ENCODE results near the gene MYO5A.

MYO5A gene

GRCh38 chr15:52523192-52523591 lies 5.5 kb downstream of the MYO5A start:
- no peak overlapping the region for H3K4me3 ChIP-seq (ENCODE audit: insufficient read depth, low read length, poor library complexity, severe bottlenecking)
- peaks cover 7% of the 10 kb centered on the region for H3K79me2 ChIP-seq (ENCODE audit: insufficient read depth, low read length)
- H3K9me3 ChIP-seq (ENCODE audit: insufficient read depth, low read length) = no peaks in the 10 kb centered on the region
- no peaks in the 10 kb centered on the region for H3K9me2 ChIP-seq (replicated peaks; ENCODE audit: insufficient read depth, low read length)
- H3K27me3 ChIP-seq (ENCODE audit: low read length) = no peaks in the 10 kb centered on the region
- H3K27ac ChIP-seq (ENCODE audit: low read depth, low read length) = no peak overlapping the region
- no peak overlapping the region for H2AFZ ChIP-seq (ENCODE audit: low read depth, low read length, severe bottlenecking)
- TF ChIP-seq CTCF (IDR thresholded peaks at IDR 0.05; ENCODE audit: insufficient read depth, low read length, poor library complexity, severe bottlenecking) (no peak), EZH2phosphoT487 (conservative IDR thresholded peaks at IDR 0.05; ENCODE audit: low read length) (no peak)
- H4K20me1 ChIP-seq (ENCODE audit: low read depth, low read length) = no peaks in the 10 kb centered on the region; the same call in 1 of the 2 replicates
- no peak overlapping the region for H3K9ac ChIP-seq (ENCODE audit: low read length)
- no peaks in the 10 kb centered on the region for H3F3A ChIP-seq (ENCODE audit: insufficient read depth)
- H3K4me2 ChIP-seq (ENCODE audit: low read depth, low read length, poor library complexity, severe bottlenecking) = no peak overlapping the region
- no peaks in the 10 kb centered on the region for H3K36me3 ChIP-seq (ENCODE audit: low read length)

DNA sequence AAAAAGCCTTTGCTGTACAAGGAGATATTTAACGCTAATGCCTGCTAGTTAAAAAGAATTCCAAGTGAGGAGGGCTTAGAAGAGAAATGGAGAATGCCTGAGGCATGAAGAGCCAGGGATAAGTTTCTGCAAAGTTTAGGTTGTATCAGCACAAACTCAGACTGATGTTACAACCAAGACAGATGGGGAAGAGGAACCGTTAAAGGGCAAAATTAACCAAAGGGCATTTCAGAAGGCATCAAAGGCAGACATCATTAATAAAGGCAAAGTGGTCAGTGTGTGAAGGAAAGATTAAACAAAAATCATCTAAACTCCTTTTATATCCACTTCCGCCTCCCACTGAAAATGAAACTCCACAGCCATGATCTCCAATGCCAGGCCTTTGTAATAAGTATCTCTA lies 7.0 kb downstream of the MYO5A start:
- no peak overlapping the region for H3K9ac ChIP-seq (ENCODE audit: low read length)
- no peak overlapping the region for H3K27ac ChIP-seq (ENCODE audit: low read depth, low read length)
- peaks cover 5% of the 10 kb centered on the region for H4K20me1 ChIP-seq (ENCODE audit: low read depth, low read length)
- no peaks in the 10 kb centered on the region for H3K36me3 ChIP-seq (ENCODE audit: low read length)
- TF ChIP-seq EZH2phosphoT487 (conservative IDR thresholded peaks at IDR 0.05; ENCODE audit: low read length) (no peak), CTCF (IDR thresholded peaks at IDR 0.05; ENCODE audit: insufficient read depth, low read length, poor library complexity, severe bottlenecking) (no peak)
- no peak overlapping the region for H3K4me3 ChIP-seq (ENCODE audit: insufficient read depth, low read length, poor library complexity, severe bottlenecking)
- no peaks in the 10 kb centered on the region for H3K9me2 ChIP-seq (replicated peaks; ENCODE audit: insufficient read depth, low read length)
- H2AFZ ChIP-seq (ENCODE audit: low read depth, low read length, severe bottlenecking) = no peak overlapping the region
- no peaks in the 10 kb centered on the region for H3K9me3 ChIP-seq (ENCODE audit: insufficient read depth, low read length)
- H3K79me2 ChIP-seq (ENCODE audit: insufficient read depth, low read length) = peaks cover 7% of the 10 kb centered on the region
- no peak overlapping the region for H3K4me2 ChIP-seq (ENCODE audit: low read depth, low read length, poor library complexity, severe bottlenecking)
- H3F3A ChIP-seq (ENCODE audit: insufficient read depth) = no peaks in the 10 kb centered on the region
- no peaks in the 10 kb centered on the region for H3K27me3 ChIP-seq (ENCODE audit: low read length)

DNA sequence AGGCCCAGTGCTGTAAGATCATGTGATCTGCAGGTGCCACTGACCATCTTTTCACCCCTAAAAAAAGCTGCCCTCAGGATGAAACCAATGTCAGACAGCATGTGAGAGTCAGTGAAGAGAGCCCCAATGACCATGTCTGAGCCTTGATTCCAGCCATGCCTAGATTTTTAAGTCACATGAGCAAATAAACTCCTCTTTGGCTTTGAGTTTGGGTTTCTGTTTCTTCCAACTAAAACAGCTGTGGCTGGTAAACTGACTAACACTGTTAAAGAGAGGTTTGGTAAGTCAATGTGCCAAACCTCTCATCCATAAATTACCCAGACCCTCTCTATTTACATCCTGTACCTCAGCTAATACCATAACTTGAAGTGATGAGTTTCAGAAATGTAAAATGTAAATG lies 8.3 kb downstream of the MYO5A start:
- Histone ChIP-seq H3K79me2 (ENCODE audit: insufficient read depth, low read length) (peaks cover 7% of the 10 kb centered on the region), H3K36me3 (ENCODE audit: low read length) (no peaks in the 10 kb centered on the region), H3K27me3 (ENCODE audit: low read length) (no peaks in the 10 kb centered on the region), H2AFZ (ENCODE audit: low read depth, low read length, severe bottlenecking) (no peak overlapping the region), H4K20me1 (ENCODE audit: low read depth, low read length) (peaks cover 9% of the 10 kb centered on the region), H3K9me3 (ENCODE audit: insufficient read depth, low read length) (no peaks in the 10 kb centered on the region), H3K4me3 (ENCODE audit: insufficient read depth, low read length, poor library complexity, severe bottlenecking) (no peak overlapping the region), H3K4me2 (ENCODE audit: low read depth, low read length, poor library complexity, severe bottlenecking) (no peak overlapping the region), H3K27ac (ENCODE audit: low read depth, low read length) (no peak overlapping the region), H3K9ac (ENCODE audit: low read length) (no peak overlapping the region), H3F3A (ENCODE audit: insufficient read depth) (no peaks in the 10 kb centered on the region), H3K9me2 (replicated peaks; ENCODE audit: insufficient read depth, low read length) (no peaks in the 10 kb centered on the region)
- TF ChIP-seq CTCF (IDR thresholded peaks at IDR 0.05; ENCODE audit: insufficient read depth, low read length, poor library complexity, severe bottlenecking) = no peak
- TF ChIP-seq EZH2phosphoT487 (conservative IDR thresholded peaks at IDR 0.05; ENCODE audit: low read length) = no peak

All from SU-DHL-6 (cell line).